Activated T-helper 1 cell treated with Interleukin-2 at 50 U/mL for 16 hours (primary cell): ENCODE measurements around the gene SCAI.
"Not testable (repeated sequence)": the region's sequence is repeated elsewhere in the genome, so short reads cannot be mapped to it uniquely, and the experiment has no call there.

Source experiments
- DNase-seq: peaks from one replicate; pipeline ENCODE4 v3.0.0-alpha.2; 2020; ENCODE audit warnings: low read depth

Gene SCAI

DNA sequence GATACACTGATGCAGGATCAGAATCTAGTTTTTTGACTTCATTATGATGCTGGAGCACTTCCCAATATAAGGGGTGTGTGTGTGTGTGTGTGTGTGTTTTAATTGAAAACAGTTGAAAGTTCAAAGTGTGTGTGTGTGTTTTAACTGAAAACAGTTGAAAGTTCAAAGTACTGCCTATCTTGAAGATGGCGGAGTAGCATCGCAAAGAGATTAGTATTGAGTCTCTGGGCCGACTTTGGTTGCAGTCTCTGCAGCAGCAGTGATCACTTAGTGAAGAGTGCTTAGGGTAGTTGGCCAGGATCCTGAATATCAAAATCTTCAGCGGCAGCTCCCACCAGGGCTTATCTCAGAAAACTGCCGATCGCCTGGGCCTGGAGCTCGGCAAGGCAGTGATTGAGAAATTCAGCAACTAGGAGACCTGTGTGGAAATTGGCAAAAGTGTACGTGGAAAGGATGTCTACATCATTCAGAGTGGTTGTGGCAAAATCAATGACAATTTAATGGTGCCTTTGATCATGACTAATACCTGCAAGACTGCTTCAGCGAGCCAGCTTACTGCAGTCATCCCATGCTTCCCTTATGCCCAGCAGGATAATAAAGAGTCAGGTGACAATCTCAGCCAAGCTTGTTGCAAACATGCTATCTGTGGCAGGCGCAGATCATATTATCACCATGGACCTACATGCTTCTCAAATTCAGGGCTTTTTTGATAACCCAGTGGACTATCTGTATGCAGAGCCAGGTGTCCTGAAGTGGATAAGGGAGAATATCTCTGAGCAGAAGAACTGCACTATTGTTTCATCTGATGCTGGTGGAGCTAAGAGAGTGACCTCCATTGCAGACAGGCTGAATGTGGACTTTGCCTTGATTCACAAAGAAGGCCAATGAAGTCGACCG, 7.3 kb upstream of the SCAI start:
- DNase-seq = no peak

GRCh38 chr9:125147401-125147951, 4.1 kb upstream of the SCAI start:
- DNase-seq = no peak

DNA sequence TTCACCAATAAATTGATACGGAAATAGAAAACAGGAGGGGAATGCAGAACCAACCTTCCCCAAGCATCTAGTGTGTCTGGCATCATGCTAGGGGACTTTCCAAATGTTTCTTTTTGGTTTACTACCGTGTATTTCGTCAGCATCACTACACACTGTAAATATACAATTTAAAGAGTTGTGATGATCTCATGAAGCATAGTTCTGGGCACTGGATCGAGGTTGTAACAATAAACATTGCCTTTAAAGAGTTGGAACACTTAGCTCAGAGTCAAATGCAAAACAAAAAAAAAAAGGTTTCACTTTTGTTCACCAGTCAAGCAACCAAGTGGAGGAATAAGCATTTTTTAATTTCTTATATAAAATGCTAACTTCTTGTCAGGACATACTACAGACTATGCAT, 2.9 kb upstream of the SCAI start:
- no peak for DNase-seq

DNA sequence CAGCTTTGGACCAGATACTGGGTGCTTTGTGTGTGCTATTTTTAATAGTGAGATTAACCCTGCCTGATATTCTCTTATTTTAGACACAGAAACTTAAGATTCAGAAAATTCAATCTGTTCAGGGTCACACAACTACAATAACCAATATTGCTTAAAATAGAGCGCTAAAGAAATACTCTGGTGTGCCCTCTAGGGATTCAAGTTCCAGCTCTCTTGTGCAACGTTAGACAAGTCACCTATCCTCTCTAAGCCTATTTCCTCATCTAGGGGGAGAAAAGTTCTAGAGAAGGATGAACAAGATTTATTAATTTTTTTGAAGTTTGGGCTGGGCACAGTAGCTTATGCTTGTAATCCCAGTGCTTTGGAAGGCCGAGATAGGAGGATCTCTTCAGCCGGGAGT, 2.1 kb upstream of the SCAI start:
- DNase-seq = no peak

- DNase-seq = peak; percentile 14
These were observed 560 bp downstream of the SCAI start for GRCh38 chr9:125142560-125143376.

- DNase-seq = no peak
These were observed 1.6 kb downstream of the SCAI start for GRCh38 chr9:125141751-125142150.

- no peak for DNase-seq
These were observed 2.1 kb downstream of the SCAI start for GRCh38 chr9:125141251-125141650.

- DNase-seq = no peak
These were observed 2.8 kb downstream of the SCAI start for GRCh38 chr9:125140576-125140975.

- DNase-seq = no peak
These were observed 6.1 kb downstream of the SCAI start for GRCh38 chr9:125137200-125137599.

- no peak for DNase-seq
These were observed 8.4 kb downstream of the SCAI start for GRCh38 chr9:125134976-125135375.

- DNase-seq = no peak
These were observed 9.7 kb downstream of the SCAI start for GRCh38 chr9:125133403-125134329.

GRCh38 chr9:125131778-125132177, 11.6 kb downstream of the SCAI start:
- no peak for DNase-seq

DNA sequence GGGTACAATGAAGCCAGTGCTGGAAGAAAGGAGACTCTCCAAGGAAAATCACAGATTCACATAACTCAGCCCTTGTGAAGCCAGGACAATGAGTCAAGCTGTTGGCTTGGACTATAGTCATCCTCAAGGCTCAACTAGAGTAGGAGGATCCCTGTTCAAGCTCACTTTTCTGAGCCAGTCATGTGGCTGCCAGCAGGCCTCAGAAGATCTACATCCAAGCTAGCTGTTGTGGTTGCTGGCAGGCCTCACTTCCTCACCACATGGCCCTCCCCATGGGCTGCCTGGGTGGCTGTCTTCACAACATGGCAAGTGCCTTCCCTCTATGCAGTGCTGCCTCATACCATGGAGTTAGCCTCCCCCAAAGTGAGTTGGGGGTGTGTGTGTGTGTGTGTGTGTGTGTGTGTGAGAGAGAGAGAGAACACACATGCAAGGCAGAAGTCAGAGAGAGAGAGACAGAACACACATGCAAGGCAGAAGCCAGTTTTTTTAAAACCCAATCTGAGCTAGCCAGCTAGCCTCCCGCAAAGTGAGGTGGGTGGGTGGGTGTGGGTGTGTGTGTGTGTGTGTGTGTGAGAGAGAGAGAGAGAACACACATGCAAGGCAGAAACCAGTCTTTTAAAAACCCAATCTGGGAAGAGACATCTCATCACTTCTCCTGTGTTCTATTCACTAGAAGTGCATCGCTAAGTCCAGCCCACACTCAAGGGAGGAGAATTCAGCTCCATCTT, 17.1 kb downstream of the SCAI start:
- DNase-seq = peak; percentile 67

DNA sequence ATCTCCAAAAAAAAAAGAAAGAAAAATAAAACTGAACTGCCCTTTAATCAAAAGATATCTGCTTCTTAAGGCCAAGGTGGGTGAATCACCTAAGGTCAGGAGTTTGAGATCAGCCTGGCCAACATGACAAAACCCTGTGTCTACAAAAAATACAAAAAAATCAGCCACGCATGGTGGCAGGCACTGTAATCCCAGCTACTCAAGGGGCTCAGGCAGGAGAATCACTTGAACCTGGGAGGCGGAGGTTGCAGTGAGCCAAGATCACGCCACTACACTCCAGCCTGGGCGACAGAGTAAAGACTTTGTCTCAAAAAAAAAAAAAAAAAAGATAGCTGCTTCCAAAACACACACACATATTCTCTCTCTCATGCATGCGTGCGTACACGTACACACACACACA, 17.8 kb downstream of the SCAI start:
- no peak for DNase-seq

DNA sequence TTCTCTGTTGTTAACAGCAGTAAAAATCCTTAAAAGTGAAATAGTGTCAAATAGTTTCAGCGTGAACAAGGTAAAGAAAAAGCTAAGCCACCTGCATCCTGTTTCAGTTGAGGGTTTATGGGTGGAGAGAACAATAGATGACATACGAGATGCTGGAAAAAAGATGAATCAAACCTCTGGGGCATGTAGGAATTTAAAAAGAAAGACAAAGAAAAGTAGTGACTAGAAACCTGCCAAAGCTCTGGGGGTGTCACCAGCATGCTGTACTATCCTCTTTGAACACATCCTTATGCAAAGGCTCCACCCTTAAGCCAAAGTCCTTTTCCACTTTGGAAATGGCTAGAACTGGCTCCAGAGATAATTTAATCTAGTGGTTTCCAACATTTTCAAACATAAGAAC, 22.2 kb downstream of the SCAI start:
- no peak for DNase-seq

DNA sequence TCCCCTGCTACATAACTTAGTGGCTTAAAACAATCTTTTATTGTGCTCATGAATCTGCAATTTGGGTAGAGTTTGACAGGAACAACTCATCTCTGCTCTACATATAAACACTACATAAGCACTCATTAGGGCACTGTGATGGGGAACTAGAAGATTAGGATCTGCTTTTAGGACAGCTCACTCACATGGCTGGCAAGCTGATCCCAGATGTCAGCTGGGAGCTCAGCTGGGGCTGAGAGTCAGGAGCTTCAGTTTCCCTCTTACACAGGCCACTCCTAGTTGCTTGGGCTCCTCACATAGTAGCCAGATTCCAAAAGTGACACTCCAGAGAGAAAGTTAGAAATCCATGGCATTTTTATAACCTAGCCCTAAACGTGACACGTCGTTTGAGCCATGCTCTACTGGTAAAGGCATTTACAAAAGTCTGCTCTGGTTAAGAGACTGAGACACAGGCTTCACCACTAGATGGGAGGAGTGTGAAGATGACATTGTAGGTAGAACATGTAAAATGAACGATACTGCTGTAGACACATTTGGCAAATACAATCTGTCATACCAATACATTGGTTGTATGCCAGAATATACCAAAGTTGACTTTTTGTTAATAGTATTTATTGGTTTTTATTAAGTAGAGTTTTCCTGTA, 23.6 kb downstream of the SCAI start:
- no peak for DNase-seq

DNA sequence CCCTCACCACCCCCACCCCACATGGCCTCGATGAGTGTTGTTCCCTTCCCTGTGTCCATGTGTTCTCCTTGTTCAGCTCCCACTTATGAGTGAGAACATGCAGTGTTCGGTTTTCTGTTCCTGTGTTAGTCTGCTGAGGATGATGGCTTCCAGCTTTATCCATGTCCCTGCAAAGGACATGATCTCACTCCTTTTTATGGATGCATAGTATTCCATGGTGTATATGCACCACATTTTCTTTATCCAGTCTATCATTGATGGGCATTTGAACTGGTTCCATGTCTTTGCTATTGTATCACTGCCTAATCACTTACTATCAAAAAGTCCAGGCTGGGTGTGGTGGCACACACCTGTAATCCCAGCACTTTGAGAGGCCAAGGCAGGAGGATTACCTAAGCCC, 24.6 kb downstream of the SCAI start:
- DNase-seq = not testable (repeated sequence)

- DNase-seq = not testable (repeated sequence)
These were observed 28.8 kb downstream of the SCAI start for GRCh38 chr9:125114503-125114902.

- DNase-seq = no peak
These were observed 32.9 kb downstream of the SCAI start for GRCh38 chr9:125110464-125110863.

DNA sequence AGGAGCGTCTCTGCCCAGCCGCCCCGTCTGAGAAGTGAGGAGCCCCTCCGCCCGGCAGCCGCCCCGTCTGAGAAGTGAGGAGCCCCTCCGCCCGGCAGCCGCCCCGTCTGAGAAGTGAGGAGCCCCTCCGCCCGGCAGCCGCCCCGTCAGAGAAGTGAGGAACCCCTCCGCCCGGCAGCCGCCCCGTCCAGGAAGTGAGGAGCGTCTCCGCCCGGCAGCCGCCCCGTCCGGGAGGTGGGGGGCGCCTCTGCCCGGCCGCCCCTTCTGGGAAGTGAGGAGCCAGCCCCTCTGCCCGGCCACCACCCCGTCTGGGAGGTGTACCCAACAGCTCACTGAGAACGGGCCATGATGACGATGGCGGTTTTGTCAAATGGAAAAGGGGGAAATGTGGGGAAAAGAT, 34.8 kb downstream of the SCAI start:
- not testable (repeated sequence) for DNase-seq
